K562 (cell line): ENCODE data around the gene RAB40AL. TPM values are rescaled to one million over a fixed set of nuclear protein-coding genes. Genes with fewer than 3 reads are reported as not detected.

Experiments
- ATAC-seq: fragments of 200-7000 bp; cut with Tn5 transposase; 3 replicates; pipeline ENCODE4 v1.9.1; 2020; ENCODE audit warnings: moderate library complexity
- BruUV-seq: library from RNA; stranded (reverse); fragments of 400-500 nt; replicated peaks from 2 replicates; lab custom pipeline; 2021; lab: Mats Ljungman, UMichigan
- CTCF ChIA-PET: fragments of 300-600 bp; formaldehyde crosslinking; extraction: SDS; loops from one replicate; lab custom pipeline; 2021; ENCODE audit warnings: low intra/inter-chr PET ratio; lab: Yijun Ruan, JAX
- POLR2A ChIA-PET: fragments of 300-600, 350-650 bp; sonication (Branson Sonifier 250); formaldehyde crosslinking; extraction: SDS; loops from one replicate; lab custom pipeline; 2021; ENCODE audit warnings: antibody characterized with exemption, inconsistent platforms; lab: Yijun Ruan, JAX
- DNase-seq, 4 experiments: peaks; one replicate each; pipeline versions ENCODE4 v3.0.0 to v3.0.0-alpha.2; 2011 to 2018; ENCODE audit warnings: low spot score in 3 of 4, mixed read lengths in 3 of 4; ENCODE audit errors: extremely low read depth in 1 of 4
- FAIRE-seq: peaks from 2 replicates; lab custom pipeline; 2011; peaks lifted over from hg19 to GRCh38; lab: Jason Lieb, UNC
- H2AFZ ChIP-seq: 2 replicates; pipeline ENCODE4 v1.6.0; 2011; ENCODE audit warnings: low read depth, low read length, control low read depth, inconsistent platforms
- H3K27ac ChIP-seq: fragments of 200-600 bp; 3 replicates; pipeline ENCODE4 v1.8.0; 2011; ENCODE audit warnings: low read depth, mild to moderate bottlenecking, control low read depth, inconsistent platforms, low read length, moderate library complexity, mixed read lengths; ENCODE audit errors: extremely low read depth
- H3K27me3 ChIP-seq, 2 experiments: fragments of 300-600 bp in 1 of 2; 2 replicates in 1 of 2; 3 replicates in 1 of 2; pipeline versions ENCODE4 v1.6.0 to v1.8.0; 2011; ENCODE audit warnings: inconsistent platforms in 2 of 2, low read length in 2 of 2, mild to moderate bottlenecking in 1 of 2, mixed read lengths in 1 of 2, moderate library complexity in 1 of 2; ENCODE audit not compliant: control insufficient read depth in 2 of 2, insufficient read depth in 2 of 2
- H3K36me3 ChIP-seq: fragments of 300-600 bp; 3 replicates; pipeline ENCODE4 v1.8.0; 2011; ENCODE audit warnings: mild to moderate bottlenecking, low read length, inconsistent platforms; ENCODE audit not compliant: control insufficient read depth, insufficient read depth
- H3K4me1 ChIP-seq, 2 experiments: fragments of 200-600 bp in 1 of 2; replicated peaks in 1 of 2; 2 replicates in 1 of 2; 3 replicates in 1 of 2; pipeline versions ENCODE4 v1.5.1 to v1.8.0; 2011; ENCODE audit warnings: inconsistent platforms in 2 of 2, low read length in 2 of 2, mild to moderate bottlenecking in 1 of 2, mixed read lengths in 1 of 2, moderate library complexity in 1 of 2; ENCODE audit not compliant: control insufficient read depth in 2 of 2, insufficient read depth in 2 of 2
- H3K4me2 ChIP-seq: 2 replicates; pipeline ENCODE4 v1.6.1; 2011; ENCODE audit warnings: low read length, control low read depth, inconsistent platforms, mixed read lengths; ENCODE audit not compliant: insufficient read depth
- H3K4me3 ChIP-seq: fragments of 200-600 bp; sonication (generic), shearing (Covaris generic); 2 replicates; pipeline ENCODE4 v1.5.1; 2016; ENCODE audit warnings: control low read depth, inconsistent platforms
- H3K79me2 ChIP-seq: fragments of 200-600 bp; 3 replicates; pipeline ENCODE4 v1.8.0; 2011; ENCODE audit warnings: low read length, inconsistent platforms; ENCODE audit not compliant: control insufficient read depth, insufficient read depth
- H3K9ac ChIP-seq, 2 experiments: 2 replicates each; pipeline versions ENCODE4 v1.6.0 to v1.6.1; 2011; ENCODE audit warnings: low read depth in 2 of 2, low read length in 2 of 2, control low read depth in 1 of 2, inconsistent platforms in 1 of 2, mild to moderate bottlenecking in 1 of 2, mixed read lengths in 1 of 2; ENCODE audit not compliant: insufficient read depth in 1 of 2
- H3K9me1 ChIP-seq: one replicate; pipeline ENCODE4 v1.6.0; 2011; ENCODE audit warnings: inconsistent platforms, mild to moderate bottlenecking, low read length, moderate library complexity; ENCODE audit not compliant: control insufficient read depth, insufficient read depth
- H3K9me3 ChIP-seq: replicated peaks from 2 replicates; pipeline ENCODE4 v1.5.1; 2011; ENCODE audit warnings: low read depth, low read length, inconsistent platforms; ENCODE audit not compliant: control insufficient read depth, insufficient read depth
- H4K20me1 ChIP-seq: replicated peaks from 2 replicates; pipeline ENCODE4 v1.6.1; 2011; ENCODE audit warnings: low read length, inconsistent platforms, mixed read lengths; ENCODE audit not compliant: control insufficient read depth, insufficient read depth
- MAFK ChIP-seq: IDR thresholded peaks from 2 replicates; pipeline ENCODE4 v1.6.1; 2011; ENCODE audit warnings: low read length, improper control_type of control experiment
- NCOA1 ChIP-seq: fragments of 450-650 bp; IDR thresholded peaks from 2 replicates; pipeline ENCODE4 v1.6.1; 2016; ENCODE audit warnings: low read depth
- NFATC3 ChIP-seq: fragments of 450-650 bp; IDR thresholded peaks from 2 replicates; pipeline ENCODE4 v1.6.1; 2017; ENCODE audit warnings: mild to moderate bottlenecking
- RUNX1 ChIP-seq: sonication (generic); IDR thresholded peaks from 2 replicates; pipeline ENCODE4 v1.6.1; 2016; ENCODE audit warnings: antibody characterized with exemption, low read depth
- SRSF1 ChIP-seq: fragments of 200-400 bp; formaldehyde crosslinking; IDR thresholded peaks from 2 replicates; pipeline ENCODE4 v1.6.1; 2017; ENCODE audit warnings: mild to moderate bottlenecking, low read depth, low read length, moderate library complexity
- XRCC5 ChIP-seq: fragments of 200-400 bp; formaldehyde crosslinking; IDR thresholded peaks from 2 replicates; pipeline ENCODE4 v1.6.1; 2017; ENCODE audit warnings: low read depth, mild to moderate bottlenecking, low read length
- ZNF263 ChIP-seq: sonication (generic); formaldehyde crosslinking; IDR thresholded peaks from 2 replicates; pipeline ENCODE4 v1.8.0; 2022; ENCODE audit warnings: mild to moderate bottlenecking, missing genetic modification reagents, borderline replicate concordance
- WGBS: fragments of 100-300 bp; shearing (Covaris generic); methylation state at CpG from one replicate; pipeline ENCODE4 v1.1.6; 2016; ENCODE audit warnings: low coverage, mixed read lengths; ENCODE audit not compliant: insufficient coverage; ENCODE audit errors: missing lambda C conversion rate; 5-methylcytosine and 5-hydroxymethylcytosine counted together
- in situ Hi-C: fragments of 300-500 bp; cut with MboI; formaldehyde crosslinking; loops from 4 replicates; pipeline ENCODE4 v1.15.0; 2018; ENCODE audit warnings: inconsistent platforms, mixed read lengths
- intact Hi-C: fragments of 100-400 bp; cut with micrococcal nuclease; formaldehyde crosslinking; loops from 2 replicates; pipeline ENCODE4 v1.14.2; 2022
- polyA plus RNA-seq, 8 experiments: library from polyadenylated mRNA; depleted of rRNA in 4 of 8; stranded (reverse) in 5 of 8; unstranded in 3 of 8; fragments of >200 nt; fragmentation: Nextera tagmentation in 2 of 8; fragmentation: Illumina TruSeq in 1 of 8; extraction: Ambion mirVana in 2 of 8; extraction: Trizol in 1 of 8; gene quantifications; 2 replicates each; pipeline versions ENCODE4 v1.2.1 to v1.2.3, GENCODE V29; 2011 to 2014; ENCODE audit warnings: inconsistent platforms in 1 of 8, missing spikeins in 1 of 8
- total RNA-seq, 7 experiments: library from RNA; depleted of rRNA in 6 of 7; stranded (reverse); fragments of >200 nt in 6 of 7; fragmentation: Illumina TruSeq in 2 of 7; extraction: Trizol in 2 of 7; gene quantifications; 2 replicates each; pipeline versions ENCODE4 v1.2.1 to v1.2.3, GENCODE V29; 2011 to 2021; ENCODE audit warnings: low replicate concordance in 1 of 7
- TF ChIP-seq, protein P1 (sequence below): fragments of 450-650 bp; formaldehyde crosslinking; conservative IDR thresholded peaks from 2 replicates; pipeline ENCODE4 v1.4.0; 2022; ENCODE audit warnings: mild to moderate bottlenecking, missing genetic modification characterization

RAB40AL gene
- total and polyA plus RNA-seq, 9 of the 15 experiments (the other 6 are each of a cell fraction or from before 2014, with no cell fraction given) = 0.13 to 0.44 (median 0.42) TPM; not detected in 4

DNA sequence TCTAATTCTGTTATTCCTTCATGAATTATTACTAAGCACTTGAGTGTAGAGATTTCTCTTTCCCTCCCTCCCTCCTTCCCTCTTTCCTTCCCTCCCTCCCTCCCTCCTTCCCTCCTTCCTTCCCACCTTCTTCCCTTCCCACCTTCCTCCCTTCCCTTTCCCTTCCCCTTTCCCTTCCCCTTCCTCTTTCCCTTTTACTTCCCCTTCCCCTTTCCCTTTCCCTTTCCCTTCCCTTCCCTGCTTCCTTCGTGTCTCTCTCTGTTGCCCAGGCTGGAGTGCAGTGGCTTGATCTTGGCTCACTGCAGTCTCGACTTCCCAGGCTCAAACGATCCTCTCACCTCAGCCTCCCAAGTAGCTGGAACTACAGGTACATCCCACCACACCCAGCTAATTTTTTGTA lies 49.4 kb upstream of the RAB40AL start (continued):
- TF ChIP-seq, protein P1, sequence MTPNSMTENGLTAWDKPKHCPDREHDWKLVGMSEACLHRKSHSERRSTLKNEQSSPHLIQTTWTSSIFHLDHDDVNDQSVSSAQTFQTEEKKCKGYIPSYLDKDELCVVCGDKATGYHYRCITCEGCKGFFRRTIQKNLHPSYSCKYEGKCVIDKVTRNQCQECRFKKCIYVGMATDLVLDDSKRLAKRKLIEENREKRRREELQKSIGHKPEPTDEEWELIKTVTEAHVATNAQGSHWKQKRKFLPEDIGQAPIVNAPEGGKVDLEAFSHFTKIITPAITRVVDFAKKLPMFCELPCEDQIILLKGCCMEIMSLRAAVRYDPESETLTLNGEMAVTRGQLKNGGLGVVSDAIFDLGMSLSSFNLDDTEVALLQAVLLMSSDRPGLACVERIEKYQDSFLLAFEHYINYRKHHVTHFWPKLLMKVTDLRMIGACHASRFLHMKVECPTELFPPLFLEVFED (CRISPR knock-in tag) = no peak
- TF ChIP-seq ZNF263 (CRISPR knock-in tag) = no peak
- no peak for TF ChIP-seq SRSF1

DNA sequence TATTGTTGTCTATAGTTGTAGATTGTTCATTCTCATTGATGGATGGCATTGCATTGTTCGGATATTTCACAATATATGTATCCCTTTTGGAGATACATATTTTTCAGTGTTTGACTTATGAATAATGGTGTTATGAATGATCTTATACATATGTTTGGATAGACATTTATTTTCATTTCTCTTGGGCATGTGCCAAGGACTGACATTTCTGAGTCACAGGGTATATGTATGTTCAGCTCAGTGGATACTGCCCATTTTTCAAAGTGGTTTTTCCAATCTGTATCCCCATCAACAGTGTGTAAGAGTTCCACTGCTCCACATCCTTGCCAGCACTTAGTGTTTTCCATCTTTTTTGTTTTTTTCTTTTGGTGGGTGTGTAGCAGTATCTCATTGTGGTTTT lies 45.0 kb upstream of the RAB40AL start:
- intact Hi-C loops = no loop called here

More for the DNA sequence above, 45.0 kb upstream of the RAB40AL start:
- WGBS = 56% methylated on average over 1 of the region's 1 CpG
- H3K4me2 ChIP-seq = no peak overlapping the region
- no peaks in the 10 kb centered on the region for H3K4me1 ChIP-seq
- BruUV-seq = no TSS peak
- ChIA-PET POLR2A (no interaction called here), CTCF (no interaction called here)
- no peaks in the 10 kb centered on the region for H3K9me3 ChIP-seq
- no peak overlapping the region for H3K27ac ChIP-seq
- no peak overlapping the region for H3K4me3 ChIP-seq
- no peaks in the 10 kb centered on the region for H3K27me3 ChIP-seq
- no peak overlapping the region for H3K9ac ChIP-seq
- no peaks in the 10 kb centered on the region for H3K36me3 ChIP-seq
- DNase-seq (no peak), FAIRE-seq (no peak), ATAC-seq (no peak)
- H3K79me2 ChIP-seq = no peaks in the 10 kb centered on the region
- in situ Hi-C loops = no loop called here
- H3K9me1 ChIP-seq = no peaks in the 10 kb centered on the region
- TF ChIP-seq RUNX1 = no peak
- no peak for TF ChIP-seq NCOA1
- no peak for TF ChIP-seq XRCC5
- TF ChIP-seq MAFK = no peak
- TF ChIP-seq NFATC3 = no peak
- no peaks in the 10 kb centered on the region for H4K20me1 ChIP-seq
- no peak overlapping the region for H2AFZ ChIP-seq
